Measurements from ENCODE around the gene FBLIM1.
"Not testable (repeated sequence)": the region's sequence is repeated elsewhere in the genome, so short reads cannot be mapped to it uniquely, and the experiment has no call there.

FBLIM1 gene

DNA sequence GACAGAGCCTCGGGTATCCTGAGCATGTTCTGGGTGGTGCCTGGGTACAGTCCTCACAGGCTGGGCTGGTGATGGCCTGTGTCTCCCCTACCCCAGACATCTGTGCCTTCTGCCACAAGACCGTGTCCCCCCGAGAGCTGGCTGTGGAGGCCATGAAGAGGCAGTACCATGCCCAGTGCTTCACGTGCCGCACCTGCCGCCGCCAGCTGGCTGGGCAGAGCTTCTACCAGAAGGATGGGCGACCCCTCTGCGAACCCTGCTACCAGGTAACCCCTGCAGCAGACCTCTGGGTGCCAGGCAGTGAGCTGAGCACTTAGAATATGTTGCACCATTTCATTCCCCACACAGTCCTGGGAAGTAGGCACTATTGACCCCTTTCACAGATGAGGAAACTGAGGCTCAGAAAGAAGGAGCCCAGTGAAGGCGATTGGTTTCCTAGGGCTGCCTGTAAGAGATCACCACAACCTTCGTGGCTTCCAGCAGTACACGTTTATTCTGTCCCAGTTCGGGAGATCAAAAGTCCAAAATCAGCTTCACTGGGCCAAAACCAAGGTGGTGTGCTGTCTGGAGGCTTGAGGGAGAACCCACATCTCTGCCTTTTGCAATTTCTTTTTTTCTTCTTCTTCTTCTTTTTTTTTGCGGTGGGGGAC is 11.8 kb downstream of the FBLIM1 start:
- DNase-seq: no peak

DNA sequence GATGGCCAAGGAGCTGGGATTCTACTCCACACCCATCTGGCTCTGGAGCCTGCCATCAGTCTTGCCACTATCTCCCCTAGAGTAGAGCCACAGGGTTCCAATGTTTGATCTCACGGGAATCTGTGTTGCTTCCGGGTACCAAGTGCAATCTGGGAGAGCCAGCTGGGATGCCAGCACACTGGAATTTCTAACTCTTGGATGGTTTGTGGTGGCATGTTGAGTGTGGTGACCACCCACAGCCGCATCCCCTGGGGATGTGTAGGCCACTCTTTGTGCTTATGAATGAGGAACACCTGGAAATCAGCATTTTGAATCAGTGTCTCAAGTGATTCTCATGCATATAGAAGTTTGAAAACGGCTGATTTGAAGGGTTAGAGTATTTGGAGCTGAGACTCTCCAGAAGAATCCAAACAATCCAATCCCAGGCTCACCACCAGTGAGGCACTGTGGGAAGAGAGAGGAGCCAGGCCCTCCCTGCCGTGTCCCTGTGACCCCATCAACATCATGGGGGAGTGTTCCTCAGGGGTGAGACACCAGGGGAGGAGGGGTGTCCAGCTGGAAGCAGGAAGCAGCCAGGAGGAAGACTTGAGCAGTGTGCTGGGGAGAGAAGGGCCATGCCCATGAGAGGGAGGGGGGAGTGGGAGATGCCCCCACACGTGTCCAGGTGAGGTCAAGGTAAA is 13.4 kb downstream of the FBLIM1 start:
- no peak for DNase-seq

DNA sequence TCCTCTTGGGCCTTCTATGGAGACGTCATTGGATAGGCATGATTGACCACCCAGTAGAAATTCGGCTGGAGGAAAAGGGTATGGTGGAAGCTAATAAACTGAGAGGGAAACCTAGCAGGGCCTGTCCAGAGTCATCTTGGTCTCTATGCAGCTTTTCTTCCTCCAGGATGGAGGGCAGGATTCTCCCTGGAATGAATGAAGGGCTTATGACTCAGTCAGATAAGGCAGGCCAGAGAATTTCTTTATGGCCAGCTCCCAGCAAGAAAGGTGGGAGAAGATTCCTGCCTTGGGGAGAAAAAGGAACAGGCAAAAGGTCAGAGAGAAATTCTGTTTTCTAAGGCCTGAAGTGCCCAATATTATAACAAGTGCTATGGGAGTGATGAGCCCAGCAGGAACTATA is 17.1 kb downstream of the FBLIM1 start:
- no peak for DNase-seq

DNA sequence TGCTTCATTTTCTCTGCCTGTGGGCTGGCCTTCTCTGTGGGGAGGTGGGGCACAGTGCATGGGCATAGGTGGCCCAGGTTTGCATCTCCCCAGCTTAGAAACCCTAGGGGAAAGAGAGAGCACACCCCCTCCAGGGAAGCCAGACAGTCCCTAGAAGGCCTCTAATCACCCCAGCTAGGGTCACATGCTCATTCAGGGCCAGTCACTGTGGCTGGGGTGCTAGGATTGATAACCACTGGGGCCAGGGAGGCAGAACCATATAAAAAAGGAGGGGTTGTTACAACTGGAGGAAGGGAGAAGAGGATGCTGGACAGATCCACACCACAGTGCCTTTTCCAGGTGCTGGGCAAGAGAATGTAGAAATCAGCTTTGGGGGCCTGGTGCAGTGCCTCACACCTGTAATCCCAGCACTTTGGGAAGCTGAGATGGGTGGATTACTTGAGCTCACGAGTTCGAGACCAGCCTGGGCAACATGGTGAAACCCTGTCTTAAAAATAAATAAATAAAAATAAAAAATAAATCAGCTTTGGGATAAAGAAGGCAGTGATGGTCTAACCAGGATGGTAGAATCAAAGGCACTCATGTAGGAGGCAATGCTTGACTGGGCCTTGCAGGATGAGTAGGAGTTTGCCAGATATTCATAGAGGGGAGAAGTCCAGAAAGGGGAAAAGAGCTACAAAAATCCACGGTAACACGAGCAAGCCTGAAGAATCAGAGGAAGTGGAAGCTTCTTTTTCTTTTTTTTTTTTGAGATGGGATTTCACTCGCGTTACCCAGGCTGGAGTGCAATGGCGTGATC is 19.5 kb downstream of the FBLIM1 start:
- DNase-seq: no peak

DNA sequence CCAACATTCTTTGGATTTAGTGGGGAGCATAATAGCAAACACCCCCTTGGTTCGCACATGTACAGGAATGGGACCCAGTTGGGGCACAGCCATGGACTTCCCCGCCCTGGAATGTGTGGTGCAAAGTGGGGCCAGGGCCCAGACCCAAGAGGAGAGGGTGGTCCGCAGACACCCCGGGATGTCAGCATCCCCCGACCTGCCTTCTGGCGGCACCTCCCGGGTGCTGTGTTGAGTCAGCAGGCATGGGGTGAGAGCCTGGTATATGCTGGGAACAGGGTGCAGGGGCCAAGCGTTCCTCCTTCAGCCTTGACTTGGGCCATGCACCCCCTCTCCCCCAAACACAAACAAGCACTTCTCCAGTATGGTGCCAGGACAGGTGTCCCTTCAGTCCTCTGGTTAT is 27.1 kb downstream of the FBLIM1 start:
- no peak for DNase-seq

DNA sequence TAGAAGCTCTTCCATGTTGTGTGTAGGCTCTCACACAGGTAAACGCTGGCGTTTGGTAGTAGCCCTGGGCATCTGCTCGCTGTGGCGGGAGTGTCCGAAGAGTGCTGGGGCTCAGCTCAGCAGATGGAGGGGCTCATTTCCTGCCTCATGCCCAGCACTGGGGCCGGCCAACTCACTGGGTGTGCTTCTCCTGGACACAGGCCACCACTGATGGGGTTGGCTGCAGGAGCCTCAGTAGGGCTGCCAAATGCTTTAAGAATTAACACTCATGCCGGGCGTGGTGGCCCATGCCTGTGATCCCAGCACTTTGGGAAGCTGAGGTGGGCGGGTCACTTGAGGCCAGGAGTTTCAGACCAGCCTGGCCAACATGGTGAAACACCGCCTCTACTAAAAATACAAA is 28.0 kb downstream of the FBLIM1 start:
- DNase-seq: no peak

DNA sequence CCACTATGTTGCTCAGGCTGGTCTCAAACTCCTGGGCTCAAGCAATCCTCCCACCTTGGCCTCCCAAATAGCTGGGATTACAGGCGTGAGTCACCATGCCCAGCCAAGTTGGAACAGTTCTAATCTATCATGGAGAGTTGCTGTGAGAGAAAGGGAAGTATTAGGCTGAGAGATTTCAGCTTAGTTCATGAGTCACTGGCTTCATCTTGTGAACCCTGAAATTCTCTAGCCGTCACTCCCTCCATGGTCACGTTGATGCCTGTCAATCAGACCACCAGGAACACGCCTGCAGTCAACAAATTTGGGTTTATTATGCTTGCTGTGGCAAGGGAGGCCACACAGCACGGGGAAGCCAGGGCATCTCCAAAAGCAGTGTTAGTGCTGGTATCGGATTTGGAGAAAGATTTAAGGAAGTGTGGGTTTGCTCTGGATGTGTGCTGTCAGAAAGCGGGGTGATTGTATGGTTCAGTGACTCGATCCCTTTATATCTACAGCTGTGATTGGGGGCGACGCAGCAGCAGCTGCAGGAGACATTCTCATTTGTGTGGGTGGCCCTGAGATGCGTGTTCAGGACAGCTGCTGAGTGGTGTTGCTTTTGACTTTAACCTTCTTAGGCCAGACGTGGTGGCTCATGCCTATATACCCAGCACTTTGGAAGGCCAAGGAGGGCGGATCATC is 30.2 kb downstream of the FBLIM1 start:
- no peak for DNase-seq

DNA sequence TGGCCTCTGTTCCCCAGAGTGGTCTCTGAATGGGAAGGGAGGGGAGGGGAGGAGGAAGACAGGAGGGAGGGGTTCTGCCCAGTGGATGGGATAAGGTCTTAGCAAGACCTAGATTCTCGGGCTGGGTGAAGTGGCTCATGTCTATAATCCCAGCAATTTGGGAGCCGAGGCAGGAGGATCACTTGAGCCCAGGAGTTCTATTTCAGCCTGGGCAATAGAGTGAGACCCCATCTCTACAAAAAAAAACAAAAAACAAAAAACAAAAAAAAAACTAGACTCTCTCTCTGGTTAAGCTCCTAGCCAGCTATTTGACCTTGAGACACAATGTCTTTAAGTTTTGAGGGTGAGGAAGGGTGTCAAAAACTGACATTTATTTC is 37.5 kb downstream of the FBLIM1 start:
- no peak for DNase-seq

DNA sequence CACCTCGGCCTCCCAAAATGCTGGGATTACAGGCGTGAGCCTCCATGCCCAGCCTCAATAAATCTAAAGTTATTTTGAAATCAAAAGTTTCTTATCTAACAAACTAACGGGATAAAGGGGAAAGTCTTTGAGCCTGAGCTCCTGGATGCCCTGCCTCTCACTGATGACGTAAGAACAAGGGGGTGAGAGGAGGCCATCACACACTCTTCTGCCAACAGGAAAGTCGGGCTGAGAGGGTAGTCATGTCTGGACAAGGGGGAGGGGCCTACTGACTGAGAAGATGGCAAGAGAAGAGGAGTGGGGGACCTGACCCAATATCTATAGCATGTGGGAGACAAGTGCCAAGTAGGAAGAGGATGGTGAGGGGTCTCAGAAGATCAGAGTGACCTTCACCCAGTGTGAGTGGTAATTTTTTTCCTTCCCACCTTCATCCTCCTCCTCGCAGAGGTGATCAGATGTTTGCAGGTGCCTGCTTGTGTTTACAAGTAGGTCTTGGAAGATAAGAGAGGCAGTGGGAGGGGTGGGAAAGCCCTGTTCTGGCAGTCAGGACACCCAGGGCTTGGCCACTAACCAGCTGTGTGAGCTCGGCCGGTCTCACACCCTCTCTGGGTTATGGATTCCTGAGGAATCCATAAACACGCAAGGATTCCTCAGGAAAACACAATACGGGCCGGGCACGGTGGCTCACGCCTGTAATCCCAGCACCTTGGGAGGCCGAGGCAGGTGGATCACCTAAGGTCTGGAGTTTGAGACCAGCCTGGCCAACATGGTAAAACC is 39.2 kb downstream of the FBLIM1 start:
- DNase-seq: no peak

DNA sequence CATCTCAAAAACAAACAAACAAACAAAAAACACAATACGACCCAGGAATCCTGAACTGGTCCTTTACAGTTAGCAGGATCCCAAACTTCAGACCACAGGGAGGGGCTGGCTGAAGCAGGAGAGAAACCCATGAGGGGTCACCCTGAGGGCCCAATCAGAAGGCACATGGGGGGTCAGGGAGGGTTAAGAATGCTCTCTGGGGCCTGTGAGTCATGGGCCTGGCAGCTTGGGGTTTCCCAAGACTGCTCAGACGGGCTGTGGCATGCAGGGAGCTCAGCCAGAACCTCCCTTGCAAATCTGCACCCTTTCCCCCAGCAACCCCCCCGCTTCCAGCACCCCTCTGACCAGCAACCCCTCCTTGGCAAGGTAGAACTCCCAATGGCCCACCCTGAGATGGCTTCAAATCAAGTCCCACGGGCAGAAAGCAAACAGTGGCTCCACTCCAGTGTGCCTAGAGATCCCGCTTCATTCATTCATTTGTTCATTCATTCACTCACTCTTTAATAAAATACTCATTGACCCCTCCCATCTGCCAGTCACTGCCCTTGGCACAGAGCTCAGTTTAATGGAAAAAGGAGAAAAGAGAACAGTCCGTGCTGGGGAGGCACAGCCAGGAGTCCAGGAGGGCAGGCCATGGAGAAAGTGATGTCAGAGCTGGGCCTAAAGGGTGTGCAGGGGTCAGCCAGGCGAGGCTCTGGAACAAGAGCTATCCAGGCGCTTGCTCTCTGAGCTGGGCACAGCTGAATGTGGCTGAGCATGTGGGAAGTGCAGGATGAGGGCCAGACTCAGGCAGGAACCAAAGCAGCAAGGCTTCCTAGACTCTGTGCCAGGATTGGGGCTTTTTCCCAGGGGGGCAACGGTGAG is 40.6 kb downstream of the FBLIM1 start:
- no peak for DNase-seq

DNA sequence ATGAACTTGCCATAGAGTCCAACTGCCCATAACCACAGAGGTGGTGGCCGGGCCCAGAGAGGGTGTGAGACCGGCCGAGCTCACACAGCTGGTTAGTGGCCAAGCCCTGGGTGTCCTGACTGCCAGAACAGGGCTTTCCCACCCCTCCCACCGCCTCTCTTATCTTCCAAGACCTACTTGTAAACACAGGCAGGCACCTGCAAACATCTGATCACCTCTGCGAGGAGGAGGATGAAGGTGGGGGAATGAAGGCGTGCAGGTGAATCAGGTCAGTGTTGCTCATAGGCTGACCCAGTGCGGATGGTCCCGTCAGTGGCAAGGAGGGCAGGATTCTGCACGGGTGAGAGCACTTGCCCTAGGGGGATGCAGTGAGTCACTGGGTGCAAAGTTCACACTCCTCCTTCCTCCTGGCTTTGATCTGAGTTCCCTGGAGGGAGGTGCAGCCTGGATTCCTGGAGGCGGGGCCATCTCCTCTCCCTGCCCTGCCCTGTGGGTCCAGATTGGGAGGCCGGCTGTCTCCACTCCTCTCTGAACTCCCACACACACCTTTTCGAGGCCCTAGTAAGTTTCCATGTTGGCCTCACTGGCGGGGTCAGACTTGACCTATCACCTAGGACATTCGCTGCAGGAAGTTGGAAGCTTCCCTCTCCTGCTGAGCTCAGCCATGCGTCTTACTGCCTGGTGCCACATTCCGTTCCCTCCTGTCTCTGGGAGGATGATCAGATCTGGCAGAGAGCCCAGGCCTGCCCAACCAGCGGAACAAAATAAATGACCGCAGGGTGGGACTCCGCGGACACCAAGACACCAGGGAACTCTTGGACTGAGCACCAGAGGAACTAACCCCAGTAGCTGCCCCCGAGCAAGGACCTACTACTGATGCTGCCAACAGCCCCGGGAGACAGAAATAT is 41.6 kb downstream of the FBLIM1 start:
- no peak for DNase-seq

DNA sequence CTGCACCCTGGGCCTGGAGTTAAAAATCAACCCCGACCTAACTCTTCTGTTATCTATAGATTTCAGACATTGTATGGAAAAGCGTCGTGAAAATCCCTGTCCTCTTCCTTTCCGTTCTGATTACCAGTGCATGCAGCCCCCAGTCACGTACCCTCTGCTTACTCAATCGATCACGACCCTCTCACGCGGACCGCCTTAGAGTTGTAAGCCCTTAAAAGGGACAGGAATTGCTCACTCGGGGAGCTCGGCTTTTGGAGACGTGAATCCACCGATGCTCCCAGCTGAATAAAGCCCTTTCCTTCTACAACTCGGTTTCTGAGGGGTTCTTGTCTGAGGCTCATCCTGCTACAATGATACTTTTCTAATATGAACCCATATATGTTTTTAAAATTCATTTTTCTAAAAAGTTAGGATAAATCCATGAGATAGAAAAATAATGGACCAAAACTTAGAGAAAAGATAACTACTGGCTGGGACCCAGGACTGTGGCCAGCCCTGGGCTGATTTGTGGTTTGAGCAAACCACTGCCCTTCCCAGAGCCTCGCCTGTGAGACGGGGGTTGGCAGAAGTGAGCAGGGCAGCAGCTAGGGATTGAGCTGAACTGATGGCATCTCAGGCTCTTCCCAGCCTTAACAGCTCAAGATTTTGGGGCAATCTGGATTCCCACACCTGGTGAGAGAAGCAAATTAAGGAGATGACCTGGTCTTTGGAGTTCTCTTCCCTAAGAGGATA is 43.8 kb downstream of the FBLIM1 start:
- DNase-seq: no peak

DNA sequence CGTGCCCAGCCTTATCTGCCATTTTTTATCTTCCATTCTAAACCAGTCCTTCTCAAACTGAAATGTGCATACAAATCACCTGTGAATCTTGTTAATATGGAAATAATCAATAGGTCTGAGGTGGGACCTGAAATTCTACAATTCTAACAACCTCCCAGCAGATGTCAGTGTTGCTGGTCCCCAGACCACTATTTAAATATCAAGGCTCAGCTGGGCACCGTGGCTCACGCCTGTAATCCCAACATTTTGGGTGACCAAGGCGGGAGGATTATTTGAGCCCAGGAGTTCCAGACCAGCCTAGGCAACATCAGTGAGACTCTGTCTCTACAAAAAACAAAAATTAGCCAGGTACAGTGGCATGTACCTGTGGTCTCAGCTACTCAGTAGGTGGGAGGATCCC is 44.8 kb downstream of the FBLIM1 start:
- no peak for DNase-seq

DNA sequence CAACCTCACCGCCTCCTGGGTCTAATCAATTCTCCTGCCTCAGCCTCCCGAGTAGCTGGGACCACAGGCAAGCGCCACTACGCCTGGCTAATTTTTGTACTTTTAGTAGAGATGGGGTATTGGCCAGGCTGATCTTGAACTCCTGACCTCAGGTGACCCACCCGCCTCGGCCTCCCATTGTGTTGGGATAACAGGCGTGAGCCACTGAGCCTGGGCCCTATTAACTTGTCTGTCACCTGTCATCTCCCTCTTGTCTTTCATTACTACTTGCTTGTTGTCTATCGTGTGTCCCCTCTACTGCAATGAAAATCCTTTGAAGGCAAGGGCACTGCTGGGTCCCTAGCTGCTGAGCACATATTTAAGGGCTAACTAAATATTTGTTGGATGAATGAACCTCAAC is 45.5 kb downstream of the FBLIM1 start:
- no peak for DNase-seq

DNA sequence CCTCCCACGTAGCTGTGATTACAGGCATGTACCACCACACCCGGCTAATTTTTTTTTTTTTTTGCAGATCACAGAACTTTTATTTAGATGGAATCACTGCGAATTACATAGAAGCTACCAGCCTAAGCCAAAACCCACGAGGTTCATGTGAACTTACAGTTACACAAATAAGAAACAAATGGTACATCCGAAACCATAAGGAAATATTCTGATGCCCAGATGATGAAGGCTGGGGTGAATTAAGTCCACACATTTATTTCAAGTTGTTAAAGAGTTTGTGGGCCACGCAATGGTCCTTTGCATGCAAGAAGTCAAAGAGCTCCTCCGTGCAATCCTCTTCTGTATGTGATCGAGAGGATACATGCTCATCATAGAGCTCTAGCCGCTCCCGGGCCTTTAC is 48.5 kb downstream of the FBLIM1 start:
- no peak for DNase-seq

DNA sequence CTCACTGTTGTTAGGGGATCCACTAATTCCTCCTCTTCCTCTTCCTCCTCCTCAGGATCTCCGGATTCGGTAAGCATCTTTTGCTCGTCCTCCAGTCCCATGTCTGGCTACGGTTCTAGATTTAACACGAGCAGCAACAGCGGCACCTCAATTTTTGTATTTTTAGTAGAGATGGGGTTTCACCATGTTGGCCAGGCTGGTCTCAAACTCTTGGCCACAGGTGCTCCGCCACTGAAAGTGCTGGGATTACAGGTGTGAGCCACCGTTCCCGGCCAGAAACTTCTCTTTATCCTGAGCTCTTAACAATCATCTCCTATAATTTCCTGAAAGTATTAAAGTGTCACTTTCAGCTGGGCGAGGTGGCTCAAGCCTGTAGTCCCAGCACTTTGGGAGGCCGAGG is 49.0 kb downstream of the FBLIM1 start, which contains the start of gene UQCRHL:
Gene UQCRHL, minus strand, starts transcription at position 101 of the 400 bp plus-strand sequence. Its CDS starts 0 bp downstream, at position 101.
- DNase-seq: not testable (repeated sequence)

DNA sequence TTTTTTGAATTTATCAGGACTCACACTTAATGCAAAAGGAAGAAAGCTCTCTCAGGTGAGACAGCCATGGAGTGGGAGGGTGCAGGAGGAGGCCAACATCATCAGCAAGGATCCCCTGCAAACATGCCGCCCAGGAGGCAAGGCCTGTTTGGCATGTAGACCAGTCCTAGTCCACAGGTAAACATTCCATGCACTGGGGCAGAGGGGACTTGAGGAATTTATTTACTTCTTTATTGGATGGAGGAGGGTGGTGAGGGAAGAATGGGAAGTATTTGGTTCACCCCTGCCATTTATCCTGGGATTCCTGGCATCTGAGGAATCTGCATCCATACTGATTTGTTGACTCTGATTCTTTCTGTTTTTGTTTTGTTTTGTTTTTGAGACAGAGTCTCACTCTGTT is 50.4 kb downstream of the FBLIM1 start:
- no peak for DNase-seq

DNA sequence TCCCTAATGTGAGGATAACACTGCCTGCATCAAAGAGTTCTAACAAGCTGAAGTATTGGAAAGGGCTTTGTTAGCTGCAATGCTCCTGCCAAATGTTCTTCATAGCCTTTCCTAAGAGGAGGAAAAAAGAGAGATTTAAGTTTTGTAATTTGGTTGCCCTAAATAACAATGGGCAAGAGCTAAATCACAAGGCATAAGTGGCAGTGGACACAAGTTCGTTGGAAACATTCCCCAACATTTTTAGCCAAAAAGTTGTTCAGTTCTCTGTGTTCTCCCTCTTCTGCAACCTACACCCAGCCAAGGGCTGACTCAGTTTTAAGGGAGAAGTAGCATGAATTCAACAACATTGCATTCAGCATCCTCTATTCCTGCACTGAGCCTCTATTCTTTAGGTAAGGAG is 51.5 kb downstream of the FBLIM1 start:
- no peak for DNase-seq

DNA sequence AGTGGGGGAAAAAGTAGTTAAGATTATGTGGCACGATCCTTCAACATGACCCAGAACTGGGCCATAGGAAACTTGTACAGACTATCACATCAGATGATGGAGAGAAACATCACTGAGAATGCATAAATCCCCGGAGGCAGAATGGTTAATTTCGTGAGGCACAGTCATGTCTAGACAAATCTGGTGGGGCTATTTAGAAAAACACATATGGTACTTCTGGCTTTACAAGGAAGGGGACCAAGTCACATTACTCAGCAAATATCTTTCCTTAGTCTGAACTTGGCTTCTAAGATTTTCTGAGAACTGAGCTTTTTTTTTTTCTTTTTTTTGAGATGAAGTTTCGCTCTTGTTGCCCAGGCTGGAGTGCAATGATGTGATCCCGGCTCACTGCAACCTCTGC is 58.1 kb downstream of the FBLIM1 start:
- no peak for DNase-seq

DNA sequence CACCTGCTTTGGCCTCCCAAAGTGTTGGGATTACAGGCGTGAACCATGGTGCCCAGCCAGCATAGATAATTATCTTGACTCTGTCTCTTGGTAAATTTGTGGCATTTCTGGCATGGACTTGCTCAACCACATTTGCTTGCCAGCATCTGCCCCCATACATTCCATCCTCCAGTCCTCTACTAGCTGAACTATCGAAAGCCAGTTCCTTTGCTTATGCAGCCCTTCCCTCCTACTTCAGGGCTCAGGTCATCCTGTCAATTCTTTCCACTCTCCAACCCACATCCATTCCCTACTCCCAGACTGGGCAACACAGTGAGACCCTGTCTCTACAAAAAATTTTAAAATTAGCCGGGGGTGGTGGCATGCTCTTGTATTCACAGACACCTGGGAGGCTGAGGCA is 61.9 kb downstream of the FBLIM1 start:
- DNase-seq: no peak

Data from activated gamma-delta T cell (primary cell).